ENCODE measurements around the gene ANXA1. TPM values are rescaled to one million over a fixed set of nuclear protein-coding genes. Genes with fewer than 3 reads are reported as not detected.

ANXA1 gene
- total RNA-seq, 1 donor from 2014 or later: 261 TPM

- TF ChIP-seq CTCF (IDR thresholded peaks at IDR 0.05): no peak
- no peak for DNase-seq (ENCODE audit: low spot score in 2 of 2)
- Histone ChIP-seq H3K9me3 (no peaks in the 10 kb centered on the region), H3K4me1 (no peaks in the 10 kb centered on the region), H3K36me3 (peaks cover 76 to 92% of the 10 kb centered on the region in 2 donors), H3K27me3 (no peaks in the 10 kb centered on the region), H3K4me3 (no peak overlapping the region), H3K27ac (no peak overlapping the region)
- intact Hi-C loops (cut with DNase I): no loop called here
Measured at GRCh38 chr9:73167614-73168013, 15.9 kb downstream of the ANXA1 start.

- Histone ChIP-seq H3K27ac (no peak overlapping the region), H3K4me3 (no peak overlapping the region), H3K36me3 (peaks cover 68 to 84% of the 10 kb centered on the region in 2 donors), H3K27me3 (no peaks in the 10 kb centered on the region), H3K4me1 (no peaks in the 10 kb centered on the region), H3K9me3 (no peaks in the 10 kb centered on the region)
- TF ChIP-seq CTCF (IDR thresholded peaks at IDR 0.05): no peak
- DNase-seq (ENCODE audit: low spot score in 2 of 2): no peak
- intact Hi-C loops (cut with DNase I): no loop called here
Measured at GRCh38 chr9:73168298-73168934, 16.8 kb downstream of the ANXA1 start.

GRCh38 chr9:73170185-73170957, 18.7 kb downstream of the ANXA1 start:
- no peak for DNase-seq (ENCODE audit: low spot score in 2 of 2)
- H3K27me3 ChIP-seq: no peaks in the 10 kb centered on the region
- H3K9me3 ChIP-seq: no peaks in the 10 kb centered on the region
- no peaks in the 10 kb centered on the region for H3K4me1 ChIP-seq
- intact Hi-C loops (cut with DNase I): no loop called here
- H3K36me3 ChIP-seq: peaks cover 50 to 64% of the 10 kb centered on the region in 2 donors
- no peak for TF ChIP-seq CTCF (IDR thresholded peaks at IDR 0.05)
- no peak overlapping the region for H3K27ac ChIP-seq
- H3K4me3 ChIP-seq: no peak overlapping the region

- TF ChIP-seq CTCF (IDR thresholded peaks at IDR 0.05): no peak
- H3K4me1 ChIP-seq: peaks cover 0 to 4% of the 10 kb centered on the region in 2 donors
- no peak overlapping the region for H3K4me3 ChIP-seq
- peaks cover 26 to 39% of the 10 kb centered on the region in 2 donors for H3K36me3 ChIP-seq
- no peak overlapping the region for H3K27ac ChIP-seq
- DNase-seq (ENCODE audit: low spot score in 2 of 2): no peak
- H3K27me3 ChIP-seq: no peaks in the 10 kb centered on the region
- intact Hi-C loops (cut with DNase I): no loop called here
- H3K9me3 ChIP-seq: no peaks in the 10 kb centered on the region
Measured at GRCh38 chr9:73172901-73173215, 21.2 kb downstream of the ANXA1 start.

GRCh38 chr9:73173557-73174329, 22.1 kb downstream of the ANXA1 start:
- H3K4me1 ChIP-seq: peaks cover 0 to 4% of the 10 kb centered on the region in 2 donors
- H3K36me3 ChIP-seq: peaks cover 19 to 31% of the 10 kb centered on the region in 2 donors
- no peak overlapping the region for H3K27ac ChIP-seq
- no peak overlapping the region for H3K4me3 ChIP-seq
- no peak for DNase-seq (ENCODE audit: low spot score in 2 of 2)
- no peaks in the 10 kb centered on the region for H3K27me3 ChIP-seq
- H3K9me3 ChIP-seq: no peaks in the 10 kb centered on the region
- intact Hi-C loops (cut with DNase I): no loop called here
- no peak for TF ChIP-seq CTCF (IDR thresholded peaks at IDR 0.05)
